Esophagus squamous epithelium (tissue), 4 donors: ENCODE results near the gene MNS1.

ENCODE experiments used
- POLR2A ChIP-seq, 4 donors: fragments of 450-650 bp; IDR thresholded peaks; one replicate each; pipeline ENCODE4 v1.6.1; 2017; ENCODE audit warnings: antibody characterized with exemption in 4 of 4, mild to moderate bottlenecking in 4 of 4, moderate library complexity in 3 of 4
- TF ChIP-seq, protein P1 (sequence below), 6 experiments: fragments of 450-650 bp in 4 of 6; fragments of 200-600 bp in 2 of 6; sonication (generic) in 2 of 6; IDR thresholded peaks; one replicate each; pipeline ENCODE4 v1.5.1; 2016 to 2019; ENCODE audit warnings: antibody characterized with exemption in 6 of 6, mild to moderate bottlenecking in 4 of 6, moderate library complexity in 4 of 6

DNA sequence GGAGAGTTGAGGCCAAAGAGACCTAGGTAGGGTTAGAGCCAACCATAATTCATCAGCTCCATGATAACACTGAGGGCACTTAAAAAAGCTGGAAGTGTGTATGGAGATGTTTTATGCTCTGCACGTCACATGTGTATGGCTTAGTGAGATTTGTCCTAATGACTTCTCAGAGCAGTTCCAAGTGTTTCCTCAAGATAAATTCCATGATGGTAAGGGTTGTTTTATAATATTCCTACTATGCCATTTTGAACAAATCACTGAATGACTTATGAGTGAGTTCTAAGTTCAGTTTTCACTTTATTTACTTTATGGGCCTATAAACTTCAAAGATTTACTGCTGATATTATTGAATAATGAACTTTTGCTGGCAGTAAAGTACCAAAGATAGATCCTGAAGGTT is 71.7 kb downstream of the MNS1 start:
- TF ChIP-seq, protein P1, sequence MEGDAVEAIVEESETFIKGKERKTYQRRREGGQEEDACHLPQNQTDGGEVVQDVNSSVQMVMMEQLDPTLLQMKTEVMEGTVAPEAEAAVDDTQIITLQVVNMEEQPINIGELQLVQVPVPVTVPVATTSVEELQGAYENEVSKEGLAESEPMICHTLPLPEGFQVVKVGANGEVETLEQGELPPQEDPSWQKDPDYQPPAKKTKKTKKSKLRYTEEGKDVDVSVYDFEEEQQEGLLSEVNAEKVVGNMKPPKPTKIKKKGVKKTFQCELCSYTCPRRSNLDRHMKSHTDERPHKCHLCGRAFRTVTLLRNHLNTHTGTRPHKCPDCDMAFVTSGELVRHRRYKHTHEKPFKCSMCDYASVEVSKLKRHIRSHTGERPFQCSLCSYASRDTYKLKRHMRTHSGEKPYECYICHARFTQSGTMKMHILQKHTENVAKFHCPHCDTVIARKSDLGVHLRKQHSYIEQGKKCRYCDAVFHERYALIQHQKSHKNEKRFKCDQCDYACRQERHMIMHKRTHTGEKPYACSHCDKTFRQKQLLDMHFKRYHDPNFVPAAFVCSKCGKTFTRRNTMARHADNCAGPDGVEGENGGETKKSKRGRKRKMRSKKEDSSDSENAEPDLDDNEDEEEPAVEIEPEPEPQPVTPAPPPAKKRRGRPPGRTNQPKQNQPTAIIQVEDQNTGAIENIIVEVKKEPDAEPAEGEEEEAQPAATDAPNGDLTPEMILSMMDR (IDR thresholded peaks at IDR 0.05): no peak
- TF ChIP-seq POLR2A (IDR thresholded peaks at IDR 0.05): no peak
